ENCODE results near the gene EXOSC2. TPM values are rescaled to one million over a fixed set of nuclear protein-coding genes. Genes with fewer than 3 reads are reported as not detected.

The EXOSC2 gene
- total and polyA plus RNA-seq, 2 of the 8 experiments (the other 6 are each of a cell fraction or from before 2014, with no cell fraction given), result 47.8 to 93.6 TPM

- H3K23me2 ChIP-seq (ENCODE audit: low read depth, low read length), result no peaks in the 10 kb centered on the region
- no peak overlapping the region for H2BK120ac ChIP-seq (replicated peaks; ENCODE audit: low read depth, low read length)
- no peak overlapping the region for H2BK15ac ChIP-seq (ENCODE audit: low read length)
- DNase-seq (ENCODE audit: low read depth in 1 of 2, low spot score in 2 of 2) (no peak), FAIRE-seq (no peak)
- H3K27ac ChIP-seq (ENCODE audit: low read depth, low read length), result no peak overlapping the region
- H4K8ac ChIP-seq (ENCODE audit: extremely low read depth, insufficient read depth, low read length), result no peak overlapping the region
- no peak overlapping the region for H4K5ac ChIP-seq (ENCODE audit: insufficient read length, low read depth, low read length)
- no peak overlapping the region for H4K91ac ChIP-seq (replicated peaks; ENCODE audit: insufficient read length, low read length)
- H3K4me2 ChIP-seq (ENCODE audit: insufficient read depth in 1 of 2, low read depth in 2 of 2, low read length in 2 of 2), result no peak overlapping the region
- H2BK12ac ChIP-seq (ENCODE audit: low read depth, low read length), result no peak overlapping the region
- no peak overlapping the region for H3K18ac ChIP-seq (ENCODE audit: extremely low read depth, low read length)
- 91% methylated on average over 4 of the region's 4 CpGs; no CpG with 5 or more reads in 1 of the 2 experiments for WGBS, 2 experiments (ENCODE audit: extremely low coverage in 1 of 2, insufficient coverage in 1 of 2, insufficient read length in 1 of 2, insufficient replicate concordance in 2 of 2, low coverage in 1 of 2, low lambda C conversion rate in 2 of 2, missing lambda C conversion rate in 1 of 2)
- H3K79me2 ChIP-seq (ENCODE audit: control insufficient read depth in 1 of 2, insufficient read depth in 2 of 2, low read length in 2 of 2), result peaks cover 4 to 58% of the 10 kb centered on the region in 2 experiments
- H2AK5ac ChIP-seq (ENCODE audit: low read depth, low read length), result 0 out of 2 replicates have a peak overlapping the region, but pooled peaks have one; percentile 75
- H3K14ac ChIP-seq (ENCODE audit: insufficient read length), result no peak overlapping the region
- H3K79me1 ChIP-seq (ENCODE audit: low read depth, low read length), result peaks cover 7% of the 10 kb centered on the region; the same call in 1 of the 2 replicates
- H3K9me3 ChIP-seq (ENCODE audit: insufficient read depth in 2 of 2, low read depth in 1 of 2, low read length in 1 of 2), result no peaks in the 10 kb centered on the region
- H3K4me1 ChIP-seq (replicated peaks in 1 of 4; ENCODE audit: control insufficient read depth in 3 of 4, insufficient read depth in 4 of 4, low read length in 3 of 4), result peaks cover 0 to 5% (median 2%) of the 10 kb centered on the region in 4 experiments; a peak in 2 of 7 replicates
- ChIA-PET CTCF (ENCODE audit: partially characterized antibody) (interaction anchor here (0.7 to 1.8 kb wide), 3 partner anchors 12 to 42 kb away, joined by 4 to 6 read pairs (median 5); no protein-coding TSS in a partner anchor), POLR2A (ENCODE audit: partially characterized antibody) (interaction anchor here (0.6 kb wide), 1 partner anchor 24 kb away, joined by 5 read pairs; no protein-coding TSS in a partner anchor)
- no peak overlapping the region for H3K23ac ChIP-seq (ENCODE audit: insufficient read length)
- H3K56ac ChIP-seq (replicated peaks; ENCODE audit: insufficient read length, low read depth, low read length), result no peak overlapping the region
- no peak overlapping the region for H3K4ac ChIP-seq (replicated peaks; ENCODE audit: insufficient read length, low read depth, low read length)
- H2BK5ac ChIP-seq (ENCODE audit: low read depth, low read length), result no peak overlapping the region
- H2AFZ ChIP-seq (ENCODE audit: low read length), result no peak overlapping the region
- H3K36me3 ChIP-seq (ENCODE audit: control insufficient read depth in 2 of 4, insufficient read depth in 4 of 4, low read length in 3 of 4), result no peaks in the 10 kb centered on the region
- no peaks in the 10 kb centered on the region for H3K27me3 ChIP-seq (replicated peaks in 1 of 4; ENCODE audit: control insufficient read depth in 3 of 4, extremely low read depth in 1 of 4, insufficient read depth in 3 of 4, low read length in 3 of 4)
- peaks cover 0 to 2% of the 10 kb centered on the region in 2 experiments for H4K20me1 ChIP-seq (replicated peaks in 1 of 2; ENCODE audit: control insufficient read depth in 1 of 2, insufficient read depth in 2 of 2, low read length in 2 of 2)
- H3K9ac ChIP-seq (replicated peaks in 1 of 4; ENCODE audit: extremely low read depth in 1 of 4, low read depth in 3 of 4, low read length in 3 of 4), result no peak overlapping the region
- no peak overlapping the region for H2BK20ac ChIP-seq (ENCODE audit: low read length)
- no peak overlapping the region for H3K4me3 ChIP-seq (ENCODE audit: extremely low read depth in 1 of 4, insufficient read depth in 2 of 4, low read depth in 3 of 4, low read length in 4 of 4)
- TF ChIP-seq GABPA (IDR thresholded peaks at IDR 0.05; ENCODE audit: borderline replicate concordance, insufficient read depth, low read length) (no peak), JUN (IDR thresholded peaks at IDR 0.05; ENCODE audit: low read depth, low read length) (no peak), KDM1A (IDR thresholded peaks at IDR 0.05; ENCODE audit: borderline replicate concordance, low read length) (no peak), USF2 (IDR thresholded peaks at IDR 0.05; ENCODE audit: low read length) (no peak), RNF2 (IDR thresholded peaks at IDR 0.05; ENCODE audit: borderline replicate concordance, low read depth, low read length, missing control alignments, poor library complexity, severe bottlenecking) (no peak), GTF2F1 (IDR thresholded peaks at IDR 0.05; ENCODE audit: borderline replicate concordance, low read depth, low read length) (no peak), NANOG (IDR thresholded peaks at IDR 0.05; ENCODE audit: insufficient read depth, low read depth, low read length, poor library complexity, severe bottlenecking) (no peak), BRCA1 (IDR thresholded peaks at IDR 0.05; ENCODE audit: low read depth, low read length) (no peak), ASH2L (IDR thresholded peaks at IDR 0.05; ENCODE audit: low read length) (no peak), ATF3 (IDR thresholded peaks at IDR 0.05; ENCODE audit: insufficient read depth, low read depth, low read length) (no peak), BCL11A (IDR thresholded peaks at IDR 0.05; ENCODE audit: low read depth in 2 of 2, low read length in 2 of 2) (no peak)
These were observed 50.1 kb downstream of the EXOSC2 start for GRCh38 chr9:130743656-130744055.

Measured in H1 (cell line).